Measurements from ENCODE around the gene GRHL1.
A peak's percentile ranks its signal among the peaks of the same experiment; 100 is the strongest.

GRHL1 gene

DNA sequence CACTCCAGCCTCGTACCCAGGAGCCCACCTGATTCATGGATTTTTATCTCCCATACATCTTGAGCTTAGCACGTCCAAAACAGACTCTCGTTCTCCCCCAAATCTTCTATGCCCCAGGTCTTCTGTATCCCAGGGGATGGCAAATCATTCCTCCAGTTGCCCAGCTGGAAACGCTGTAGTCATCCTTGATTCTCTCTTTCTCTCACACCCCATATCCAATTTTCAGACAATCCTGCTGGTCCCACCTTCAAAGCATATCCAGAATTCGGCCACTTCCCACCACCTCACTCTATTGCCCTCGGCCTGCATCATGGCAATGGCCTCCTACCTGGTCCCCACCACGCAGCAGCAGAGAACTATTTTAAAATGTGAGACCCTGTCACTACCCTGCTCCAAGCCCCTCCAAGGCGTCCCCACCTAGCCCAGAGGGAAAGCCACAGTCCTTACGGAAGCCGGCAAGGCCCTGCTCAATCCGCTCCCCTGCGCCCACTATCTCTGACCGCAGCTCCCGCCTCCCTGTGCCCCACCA lies 1.4 kb upstream of the GRHL1 start:
- Histone ChIP-seq H3K27me3 (ENCODE audit: control insufficient read depth in 1 of 2, insufficient read depth in 2 of 2, low read length in 2 of 2) (peaks cover 0 to 9% of the 10 kb centered on the region in 2 donors), H3K9me3 (ENCODE audit: low read length) (no peaks in the 10 kb centered on the region), H3K27ac (ENCODE audit: low read depth, low read length) (no peak overlapping the region), H3K36me3 (ENCODE audit: insufficient read depth, low read length) (no peaks in the 10 kb centered on the region), H3K4me1 (ENCODE audit: insufficient read depth, low read length) (no peaks in the 10 kb centered on the region), H3K4me3 (ENCODE audit: low read depth in 1 of 2, low read length in 2 of 2) (no peak overlapping the region), H3K9ac (ENCODE audit: low read length) (no peak overlapping the region)

DNA sequence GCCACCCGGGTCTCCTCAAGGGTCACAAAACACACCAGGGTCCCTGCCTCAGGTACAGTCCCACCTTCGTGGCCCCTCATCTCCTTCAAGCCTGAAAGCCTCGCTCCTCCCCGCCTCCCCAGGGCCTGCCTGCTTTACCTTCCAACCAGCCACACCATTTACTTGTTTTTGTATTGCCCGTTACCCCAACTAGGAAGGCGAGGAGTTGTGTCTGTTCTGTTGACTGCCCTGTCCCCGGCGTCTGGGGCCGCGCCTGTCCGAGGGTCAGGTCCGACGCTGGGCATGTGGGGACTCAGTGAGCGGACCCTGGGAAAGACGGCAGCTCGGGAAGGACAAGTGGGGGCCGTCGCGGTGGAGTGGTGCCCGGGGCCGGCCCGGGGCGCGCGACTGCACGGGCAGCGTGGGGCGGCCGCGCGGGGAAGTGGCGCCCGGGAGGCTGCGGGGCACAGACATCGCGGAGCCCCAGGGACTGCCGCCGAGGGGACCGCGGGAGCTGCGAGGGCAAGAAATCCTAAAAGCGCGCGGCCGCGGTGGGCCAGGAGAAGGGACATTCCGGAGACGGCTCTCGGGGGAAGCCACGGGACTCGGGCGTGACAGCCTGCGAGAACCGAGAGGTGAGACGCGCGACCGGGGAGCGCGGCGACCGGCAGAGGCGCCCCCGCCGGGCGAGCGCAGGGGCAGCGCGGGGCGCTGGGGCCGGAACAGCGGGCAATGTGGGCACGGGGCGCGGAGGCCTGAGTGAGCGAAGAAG lies 797 bp upstream of the GRHL1 start:
- no peaks in the 10 kb centered on the region for H3K9me3 ChIP-seq (ENCODE audit: low read length)
- H3K27ac ChIP-seq (ENCODE audit: low read depth, low read length) = no peak overlapping the region
- peaks cover 0 to 9% of the 10 kb centered on the region in 2 donors for H3K27me3 ChIP-seq (ENCODE audit: control insufficient read depth in 1 of 2, insufficient read depth in 2 of 2, low read length in 2 of 2)
- peak overlapping the region; percentile 38 to 56 for H3K4me3 ChIP-seq (ENCODE audit: low read depth in 1 of 2, low read length in 2 of 2)
- H3K36me3 ChIP-seq (ENCODE audit: insufficient read depth, low read length) = no peaks in the 10 kb centered on the region
- H3K9ac ChIP-seq (ENCODE audit: low read length) = no peak overlapping the region
- H3K4me1 ChIP-seq (ENCODE audit: insufficient read depth, low read length) = no peaks in the 10 kb centered on the region

GRCh38 chr2:9951272-9951521 lies 296 bp upstream of the GRHL1 start:
- H3K36me3 ChIP-seq (ENCODE audit: insufficient read depth, low read length) = no peaks in the 10 kb centered on the region
- H3K27ac ChIP-seq (ENCODE audit: low read depth, low read length) = no peak overlapping the region
- H3K4me3 ChIP-seq (ENCODE audit: low read depth in 1 of 2, low read length in 2 of 2) = peak overlapping the region; percentile 38 to 56
- H3K4me1 ChIP-seq (ENCODE audit: insufficient read depth, low read length) = no peaks in the 10 kb centered on the region
- no peaks in the 10 kb centered on the region for H3K9me3 ChIP-seq (ENCODE audit: low read length)
- H3K27me3 ChIP-seq (ENCODE audit: control insufficient read depth in 1 of 2, insufficient read depth in 2 of 2, low read length in 2 of 2) = peaks cover 0 to 7% of the 10 kb centered on the region in 2 donors
- H3K9ac ChIP-seq (ENCODE audit: low read length) = no peak overlapping the region

GRCh38 chr2:9952286-9952737 lies 819 bp downstream of the GRHL1 start:
- no peaks in the 10 kb centered on the region for H3K27me3 ChIP-seq (ENCODE audit: control insufficient read depth in 1 of 2, insufficient read depth in 2 of 2, low read length in 2 of 2)
- H3K4me3 ChIP-seq (ENCODE audit: low read depth in 1 of 2, low read length in 2 of 2) = peak overlapping the region; percentile 45 to 63
- no peaks in the 10 kb centered on the region for H3K4me1 ChIP-seq (ENCODE audit: insufficient read depth, low read length)
- no peak overlapping the region for H3K27ac ChIP-seq (ENCODE audit: low read depth, low read length)
- no peaks in the 10 kb centered on the region for H3K9me3 ChIP-seq (ENCODE audit: low read length)
- H3K36me3 ChIP-seq (ENCODE audit: insufficient read depth, low read length) = no peaks in the 10 kb centered on the region
- H3K9ac ChIP-seq (ENCODE audit: low read length) = no peak overlapping the region

DNA sequence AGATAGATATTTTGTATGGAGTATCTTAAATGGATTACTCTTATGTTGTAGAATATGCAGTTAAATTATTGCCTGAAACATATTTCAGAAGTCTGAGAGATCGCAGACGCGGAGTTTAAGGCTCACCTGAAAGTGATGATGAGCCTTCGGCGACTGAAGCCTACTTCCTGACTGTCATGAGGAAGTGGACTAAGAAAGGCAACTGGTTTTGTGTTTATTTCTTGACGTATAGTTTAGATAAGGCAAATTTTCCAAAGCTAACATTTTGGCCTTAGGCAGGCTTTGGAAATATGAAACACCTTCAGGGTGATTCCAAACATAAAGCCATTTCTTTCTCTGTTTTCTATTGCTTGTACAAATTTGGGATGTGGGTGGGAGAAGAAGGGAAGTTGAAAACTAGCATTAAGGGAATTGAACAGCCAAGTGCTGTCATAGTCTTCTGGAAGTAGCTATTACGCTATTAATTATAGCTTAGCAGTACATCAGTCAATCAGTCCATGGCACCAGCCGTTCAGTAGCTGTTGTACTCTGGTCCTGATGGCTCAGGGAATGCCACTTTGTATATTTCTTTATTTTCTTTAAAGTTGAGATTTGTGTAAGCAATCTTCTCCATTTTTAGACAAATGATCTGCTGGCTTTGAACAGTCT lies 1.5 kb downstream of the GRHL1 start:
- Histone ChIP-seq H3K4me1 (ENCODE audit: insufficient read depth, low read length) (no peaks in the 10 kb centered on the region), H3K27ac (ENCODE audit: low read depth, low read length) (no peak overlapping the region), H3K9ac (ENCODE audit: low read length) (no peak overlapping the region), H3K36me3 (ENCODE audit: insufficient read depth, low read length) (no peaks in the 10 kb centered on the region), H3K4me3 (ENCODE audit: low read depth in 1 of 2, low read length in 2 of 2) (no peak overlapping the region), H3K9me3 (ENCODE audit: low read length) (no peaks in the 10 kb centered on the region), H3K27me3 (ENCODE audit: control insufficient read depth in 1 of 2, insufficient read depth in 2 of 2, low read length in 2 of 2) (no peaks in the 10 kb centered on the region)

- Histone ChIP-seq H3K9me3 (ENCODE audit: low read length) (no peaks in the 10 kb centered on the region), H3K4me3 (ENCODE audit: low read depth in 1 of 2, low read length in 2 of 2) (no peak overlapping the region), H3K9ac (ENCODE audit: low read length) (no peak overlapping the region), H3K27ac (ENCODE audit: low read depth, low read length) (no peak overlapping the region), H3K27me3 (ENCODE audit: control insufficient read depth in 1 of 2, insufficient read depth in 2 of 2, low read length in 2 of 2) (no peaks in the 10 kb centered on the region), H3K36me3 (ENCODE audit: insufficient read depth, low read length) (no peaks in the 10 kb centered on the region), H3K4me1 (ENCODE audit: insufficient read depth, low read length) (no peaks in the 10 kb centered on the region)
Measured at GRCh38 chr2:9954136-9954535, 2.6 kb downstream of the GRHL1 start.

GRCh38 chr2:9958057-9958456 lies 6.6 kb downstream of the GRHL1 start:
- Histone ChIP-seq H3K27me3 (ENCODE audit: control insufficient read depth in 1 of 2, insufficient read depth in 2 of 2, low read length in 2 of 2) (no peaks in the 10 kb centered on the region), H3K27ac (ENCODE audit: low read depth, low read length) (no peak overlapping the region), H3K4me3 (ENCODE audit: low read depth in 1 of 2, low read length in 2 of 2) (no peak overlapping the region), H3K36me3 (ENCODE audit: insufficient read depth, low read length) (no peaks in the 10 kb centered on the region), H3K4me1 (ENCODE audit: insufficient read depth, low read length) (no peaks in the 10 kb centered on the region), H3K9me3 (ENCODE audit: low read length) (no peaks in the 10 kb centered on the region), H3K9ac (ENCODE audit: low read length) (no peak overlapping the region)

- H3K27ac ChIP-seq (ENCODE audit: low read depth, low read length) = no peak overlapping the region
- H3K27me3 ChIP-seq (ENCODE audit: control insufficient read depth in 1 of 2, insufficient read depth in 2 of 2, low read length in 2 of 2) = no peaks in the 10 kb centered on the region
- H3K9me3 ChIP-seq (ENCODE audit: low read length) = no peaks in the 10 kb centered on the region
- no peak overlapping the region for H3K9ac ChIP-seq (ENCODE audit: low read length)
- H3K4me3 ChIP-seq (ENCODE audit: low read depth in 1 of 2, low read length in 2 of 2) = no peak overlapping the region
- no peaks in the 10 kb centered on the region for H3K4me1 ChIP-seq (ENCODE audit: insufficient read depth, low read length)
- no peaks in the 10 kb centered on the region for H3K36me3 ChIP-seq (ENCODE audit: insufficient read depth, low read length)
Measured at GRCh38 chr2:9959262-9959661, 7.8 kb downstream of the GRHL1 start.

- H3K27me3 ChIP-seq (ENCODE audit: control insufficient read depth in 1 of 2, insufficient read depth in 2 of 2, low read length in 2 of 2) = no peaks in the 10 kb centered on the region
- H3K36me3 ChIP-seq (ENCODE audit: insufficient read depth, low read length) = no peaks in the 10 kb centered on the region
- H3K4me1 ChIP-seq (ENCODE audit: insufficient read depth, low read length) = no peaks in the 10 kb centered on the region
- H3K4me3 ChIP-seq (ENCODE audit: low read depth in 1 of 2, low read length in 2 of 2) = no peak overlapping the region
- no peak overlapping the region for H3K27ac ChIP-seq (ENCODE audit: low read depth, low read length)
- H3K9me3 ChIP-seq (ENCODE audit: low read length) = no peaks in the 10 kb centered on the region
- no peak overlapping the region for H3K9ac ChIP-seq (ENCODE audit: low read length)
Measured at GRCh38 chr2:9961013-9961412, 9.5 kb downstream of the GRHL1 start.

DNA sequence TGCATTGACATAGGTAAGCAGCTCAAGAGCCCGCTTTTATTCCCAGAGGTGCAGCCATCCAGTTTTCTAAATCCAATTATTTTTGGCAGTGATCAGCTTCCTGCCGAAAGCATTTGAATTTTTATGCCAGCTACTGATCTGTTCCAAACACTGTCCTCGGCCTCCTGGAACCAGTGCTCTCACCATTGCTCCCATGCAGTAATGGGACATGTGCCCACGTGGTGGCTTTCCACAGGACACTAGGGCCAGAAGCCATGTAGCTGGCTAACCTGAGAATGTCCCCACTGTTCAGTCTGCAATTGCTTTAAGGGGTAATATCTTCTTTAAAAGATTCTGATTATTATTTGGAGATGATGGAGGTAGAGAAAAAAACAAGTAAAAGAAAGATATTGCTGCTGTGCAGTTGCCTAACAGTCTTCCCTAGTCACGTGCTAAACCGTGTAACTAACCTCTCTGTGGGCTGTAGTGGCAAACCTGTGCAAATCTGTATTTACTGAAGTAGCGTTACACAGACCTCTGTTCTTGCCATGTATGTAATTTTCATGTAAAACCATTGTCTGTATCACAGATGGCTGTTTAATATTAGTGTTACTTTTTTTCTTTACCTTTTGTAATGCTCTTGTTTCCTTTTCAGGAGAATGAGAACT lies 13.0 kb downstream of the GRHL1 start:
- Histone ChIP-seq H3K4me3 (ENCODE audit: low read depth in 1 of 2, low read length in 2 of 2) (no peak overlapping the region), H3K9ac (ENCODE audit: low read length) (no peak overlapping the region), H3K36me3 (ENCODE audit: insufficient read depth, low read length) (no peaks in the 10 kb centered on the region), H3K9me3 (ENCODE audit: low read length) (no peaks in the 10 kb centered on the region), H3K27ac (ENCODE audit: low read depth, low read length) (no peak overlapping the region), H3K4me1 (ENCODE audit: insufficient read depth, low read length) (peaks cover 6% of the 10 kb centered on the region), H3K27me3 (ENCODE audit: control insufficient read depth in 1 of 2, insufficient read depth in 2 of 2, low read length in 2 of 2) (no peaks in the 10 kb centered on the region)

DNA sequence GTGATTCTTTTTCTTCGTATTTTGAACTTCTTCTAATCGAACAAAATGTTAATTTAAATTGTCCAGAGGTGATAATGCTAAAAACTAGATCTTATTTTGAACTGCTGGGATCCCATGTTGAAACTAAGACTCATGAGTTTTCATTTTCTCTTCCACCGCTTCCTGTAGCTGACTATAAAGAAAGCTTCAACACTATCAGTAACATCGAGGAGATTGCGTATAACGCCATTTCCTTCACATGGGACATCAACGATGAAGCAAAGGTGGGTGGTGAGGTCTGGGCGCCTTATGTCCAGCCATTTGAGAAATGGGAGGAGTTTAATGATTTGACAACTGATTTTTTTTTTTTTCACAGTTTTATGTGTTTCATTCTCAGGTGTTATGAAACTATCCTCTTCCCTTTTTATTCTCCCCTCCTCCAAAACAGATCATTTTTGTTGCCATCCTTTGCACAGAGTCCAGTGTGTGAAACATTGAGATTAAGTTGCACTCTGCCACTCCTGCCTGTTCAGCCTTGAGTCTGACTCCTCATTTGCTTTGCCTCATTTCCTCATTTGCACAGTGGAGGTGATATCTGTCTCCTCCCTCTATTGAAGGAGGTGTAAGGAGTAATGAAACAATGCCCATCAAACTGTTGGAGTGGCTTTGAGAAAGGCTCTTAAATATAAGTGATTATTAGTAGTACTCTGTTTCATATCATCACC lies 13.8 kb downstream of the GRHL1 start:
- Histone ChIP-seq H3K36me3 (ENCODE audit: insufficient read depth, low read length) (no peaks in the 10 kb centered on the region), H3K4me3 (ENCODE audit: low read depth in 1 of 2, low read length in 2 of 2) (no peak overlapping the region), H3K9me3 (ENCODE audit: low read length) (no peaks in the 10 kb centered on the region), H3K27me3 (ENCODE audit: control insufficient read depth in 1 of 2, insufficient read depth in 2 of 2, low read length in 2 of 2) (no peaks in the 10 kb centered on the region), H3K4me1 (ENCODE audit: insufficient read depth, low read length) (peaks cover 8% of the 10 kb centered on the region), H3K9ac (ENCODE audit: low read length) (no peak overlapping the region), H3K27ac (ENCODE audit: low read depth, low read length) (no peak overlapping the region)

All from muscle layer of colon (tissue), 2 donors.